DND-41 (cell line): Measurements from ENCODE around the gene CPXM1.
A peak's percentile ranks its signal among the peaks of the same experiment; 100 is the strongest.

Experiments used
- EZH2 ChIP-seq: IDR thresholded peaks from 3 replicates; pipeline ENCODE4 v1.6.1; 2012; ENCODE audit warnings: borderline replicate concordance, low read depth, mild to moderate bottlenecking, moderate library complexity, low read length, inconsistent platforms; ENCODE audit not compliant: severe bottlenecking
- TF ChIP-seq, protein P1 (sequence below): IDR thresholded peaks from 2 replicates; pipeline ENCODE4 v1.5.1; 2012; ENCODE audit warnings: borderline replicate concordance, low read length, moderate library complexity, mild to moderate bottlenecking; ENCODE audit not compliant: poor library complexity, severe bottlenecking; ENCODE audit errors: extremely low read depth

GRCh38 chr20:2756056-2756611 is 44.3 kb downstream of the CPXM1 start:
- TF ChIP-seq, protein P1, sequence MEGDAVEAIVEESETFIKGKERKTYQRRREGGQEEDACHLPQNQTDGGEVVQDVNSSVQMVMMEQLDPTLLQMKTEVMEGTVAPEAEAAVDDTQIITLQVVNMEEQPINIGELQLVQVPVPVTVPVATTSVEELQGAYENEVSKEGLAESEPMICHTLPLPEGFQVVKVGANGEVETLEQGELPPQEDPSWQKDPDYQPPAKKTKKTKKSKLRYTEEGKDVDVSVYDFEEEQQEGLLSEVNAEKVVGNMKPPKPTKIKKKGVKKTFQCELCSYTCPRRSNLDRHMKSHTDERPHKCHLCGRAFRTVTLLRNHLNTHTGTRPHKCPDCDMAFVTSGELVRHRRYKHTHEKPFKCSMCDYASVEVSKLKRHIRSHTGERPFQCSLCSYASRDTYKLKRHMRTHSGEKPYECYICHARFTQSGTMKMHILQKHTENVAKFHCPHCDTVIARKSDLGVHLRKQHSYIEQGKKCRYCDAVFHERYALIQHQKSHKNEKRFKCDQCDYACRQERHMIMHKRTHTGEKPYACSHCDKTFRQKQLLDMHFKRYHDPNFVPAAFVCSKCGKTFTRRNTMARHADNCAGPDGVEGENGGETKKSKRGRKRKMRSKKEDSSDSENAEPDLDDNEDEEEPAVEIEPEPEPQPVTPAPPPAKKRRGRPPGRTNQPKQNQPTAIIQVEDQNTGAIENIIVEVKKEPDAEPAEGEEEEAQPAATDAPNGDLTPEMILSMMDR = peak; percentile 74
- TF ChIP-seq EZH2 = no peak
